ENCODE measurements around the gene SART1.
"Not testable (repeated sequence)": the region's sequence is repeated elsewhere in the genome, so short reads cannot be mapped to it uniquely, and the experiment has no call there.

The SART1 gene

DNA sequence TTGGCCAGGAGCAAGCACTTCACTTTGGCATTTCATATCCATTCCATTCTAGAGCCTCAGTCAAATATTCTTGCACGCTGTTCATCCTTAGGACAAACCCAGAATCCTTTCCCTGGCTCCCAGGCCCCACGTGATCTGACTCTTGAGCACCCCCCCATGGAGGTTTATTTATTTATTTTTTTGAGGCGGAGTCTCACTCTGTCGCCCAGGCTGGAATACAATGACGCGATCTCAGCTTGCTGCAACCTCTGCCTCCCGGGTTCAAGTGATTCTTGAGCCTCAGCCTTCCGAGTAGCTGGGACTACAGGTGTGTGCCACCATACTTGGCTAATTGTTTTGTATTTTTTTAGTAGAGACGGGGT, 29.0 kb upstream of the SART1 start:
- DNase-seq: no peak

DNA sequence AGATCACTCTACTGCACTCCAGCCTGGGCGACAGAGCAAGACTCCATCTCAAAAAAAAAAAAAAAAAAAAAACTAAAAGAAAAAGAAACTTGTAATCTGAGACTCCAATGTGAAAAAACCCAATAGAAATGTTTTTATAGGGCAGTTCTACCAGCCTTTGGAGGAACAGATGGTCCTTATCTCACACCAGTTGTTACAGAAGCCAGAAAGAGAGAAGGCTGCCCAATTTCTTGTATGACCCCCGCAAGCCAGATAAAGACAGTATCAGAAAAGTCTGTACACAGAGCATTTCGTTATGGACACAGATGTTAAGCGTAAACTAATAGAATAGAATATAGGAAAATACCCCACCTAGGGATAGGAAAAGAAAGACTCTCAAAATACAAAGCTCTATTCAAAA, 27.5 kb upstream of the SART1 start:
- no peak for DNase-seq

DNA sequence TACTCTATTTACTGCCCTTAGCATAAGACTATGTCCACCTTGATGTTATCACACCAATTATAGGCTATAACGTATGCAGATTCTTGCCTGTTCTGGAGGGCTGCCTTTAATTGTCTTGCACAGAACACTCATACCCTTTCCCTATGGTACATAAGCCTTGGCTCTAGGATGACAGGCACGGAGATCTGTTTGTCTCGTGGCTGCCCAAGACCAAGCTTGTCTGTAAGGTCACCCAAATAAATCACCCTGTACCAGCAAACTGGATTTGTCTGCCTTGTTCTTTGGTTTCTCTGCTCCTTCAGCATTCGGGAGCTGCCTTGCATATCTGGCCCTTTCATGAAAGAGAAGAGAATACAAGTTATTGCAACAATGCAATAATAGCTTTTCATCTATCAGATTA, 23.8 kb upstream of the SART1 start:
- no peak for DNase-seq

DNA sequence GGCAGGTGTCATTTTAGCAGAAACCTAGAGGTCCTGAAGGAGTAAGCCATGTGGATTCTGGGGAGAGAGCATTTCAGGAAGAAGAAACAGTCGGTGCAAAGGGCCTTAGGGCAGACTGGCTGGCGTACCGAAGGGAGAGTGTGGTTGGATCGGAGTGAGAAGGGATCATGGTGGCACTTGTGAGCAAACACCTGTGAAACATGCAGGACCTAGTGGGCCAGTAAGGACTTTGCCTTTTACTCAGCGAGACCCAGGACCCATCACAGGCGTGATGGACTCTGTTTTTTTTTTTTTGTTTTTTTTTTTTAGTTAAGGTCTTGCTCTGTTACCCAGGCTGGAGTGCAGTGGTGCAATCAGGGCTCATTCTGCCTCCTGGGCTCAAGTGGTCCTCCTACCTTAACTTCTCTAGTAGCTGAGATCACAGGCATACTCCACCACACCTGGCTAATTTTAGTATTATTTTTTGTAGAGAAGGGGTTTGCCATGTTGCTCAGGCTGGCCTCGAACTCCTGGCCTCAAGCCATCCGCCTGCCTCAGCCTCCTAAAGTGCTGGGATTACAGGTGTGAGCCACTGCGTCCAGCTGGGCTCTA, 19.7 kb upstream of the SART1 start:
- DNase-seq: no peak

DNA sequence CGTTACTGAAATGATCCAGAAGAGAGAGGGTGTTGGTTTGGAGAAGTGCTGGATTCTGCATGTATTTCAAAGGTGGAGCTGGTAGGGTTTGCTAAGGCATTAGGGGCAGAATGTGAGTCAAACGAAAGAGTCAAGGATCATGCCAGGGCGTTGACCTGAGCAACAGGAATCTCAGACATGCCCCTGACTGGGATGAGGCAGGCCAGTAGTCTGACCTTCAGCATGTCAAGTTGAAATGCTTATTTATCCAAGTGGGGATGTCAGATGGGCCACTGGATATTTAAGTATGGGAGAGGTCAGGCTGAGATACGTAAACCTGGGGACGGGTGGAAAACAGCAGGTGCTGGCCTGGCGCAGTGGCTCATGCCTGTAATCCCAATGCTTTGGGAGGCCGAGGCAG, 19.0 kb upstream of the SART1 start:
- DNase-seq: no peak

DNA sequence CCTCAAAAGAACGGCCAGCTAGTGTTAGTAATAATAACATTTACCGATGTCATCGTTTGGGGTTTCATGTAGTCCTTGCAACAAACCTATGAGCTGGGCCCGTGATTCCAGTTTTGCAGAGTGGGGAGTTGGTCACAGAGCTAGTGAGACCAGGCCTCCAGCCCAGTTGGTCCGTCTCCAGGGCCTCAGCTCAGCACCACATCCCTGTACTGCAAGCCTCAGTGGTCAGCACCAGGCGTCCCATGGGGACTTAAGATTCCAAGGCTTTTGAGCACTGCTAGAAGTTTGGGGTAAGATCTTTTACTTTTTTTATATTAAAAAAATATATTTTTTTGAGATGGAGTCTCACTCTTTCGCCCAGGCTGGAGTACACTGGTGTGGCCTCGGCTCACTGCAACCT, 17.3 kb upstream of the SART1 start:
- DNase-seq: no peak

DNA sequence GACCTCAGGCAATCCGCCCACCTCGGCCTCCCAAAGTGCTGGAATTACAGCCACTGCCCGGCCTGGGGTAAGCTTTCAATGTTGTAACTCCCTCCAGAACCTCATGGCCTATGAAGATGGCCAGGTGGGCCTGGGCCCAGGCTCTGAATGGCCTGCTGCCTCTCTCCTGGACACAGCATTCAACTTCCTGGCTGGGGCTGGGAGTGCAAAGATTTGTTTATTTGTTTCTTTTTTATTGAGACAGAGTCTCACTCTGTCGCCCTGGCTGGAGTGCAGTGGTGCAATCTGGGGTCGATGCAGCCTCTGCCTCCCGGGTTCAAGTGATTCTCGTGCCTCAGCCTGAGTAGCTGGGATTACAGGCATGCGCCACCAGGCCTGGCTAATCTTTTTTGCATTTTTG, 16.8 kb upstream of the SART1 start:
- DNase-seq: no peak

DNA sequence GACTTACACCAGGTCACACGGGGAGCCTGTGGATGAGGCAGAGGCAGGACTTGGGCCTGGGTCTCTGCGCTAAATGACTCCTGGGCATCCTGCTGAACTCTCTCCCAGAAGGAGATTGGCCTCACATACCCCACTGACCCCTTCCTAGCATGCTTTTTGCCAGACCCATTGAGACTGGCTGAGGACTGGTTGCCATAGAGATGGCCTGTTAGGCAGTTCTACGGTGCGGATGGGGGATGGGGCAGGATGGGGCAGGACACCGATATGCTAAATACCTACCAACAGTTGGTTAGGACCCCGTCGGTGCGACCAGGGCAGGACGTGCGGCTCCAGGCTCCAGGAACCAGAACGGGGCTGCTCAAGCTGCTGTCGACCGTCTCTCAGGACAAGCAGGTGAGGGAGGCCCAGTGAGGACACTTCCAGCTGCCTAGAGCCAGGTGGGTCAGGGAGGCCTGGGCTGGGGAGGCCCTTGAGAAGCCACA, 16.1 kb upstream of the SART1 start, which contains the start of gene TSGA10IP:
Gene TSGA10IP (plus strand): TSS at position 51 of the 482 bp plus-strand sequence. CDS start 196 bp downstream, at position 247.
- DNase-seq: no peak

DNA sequence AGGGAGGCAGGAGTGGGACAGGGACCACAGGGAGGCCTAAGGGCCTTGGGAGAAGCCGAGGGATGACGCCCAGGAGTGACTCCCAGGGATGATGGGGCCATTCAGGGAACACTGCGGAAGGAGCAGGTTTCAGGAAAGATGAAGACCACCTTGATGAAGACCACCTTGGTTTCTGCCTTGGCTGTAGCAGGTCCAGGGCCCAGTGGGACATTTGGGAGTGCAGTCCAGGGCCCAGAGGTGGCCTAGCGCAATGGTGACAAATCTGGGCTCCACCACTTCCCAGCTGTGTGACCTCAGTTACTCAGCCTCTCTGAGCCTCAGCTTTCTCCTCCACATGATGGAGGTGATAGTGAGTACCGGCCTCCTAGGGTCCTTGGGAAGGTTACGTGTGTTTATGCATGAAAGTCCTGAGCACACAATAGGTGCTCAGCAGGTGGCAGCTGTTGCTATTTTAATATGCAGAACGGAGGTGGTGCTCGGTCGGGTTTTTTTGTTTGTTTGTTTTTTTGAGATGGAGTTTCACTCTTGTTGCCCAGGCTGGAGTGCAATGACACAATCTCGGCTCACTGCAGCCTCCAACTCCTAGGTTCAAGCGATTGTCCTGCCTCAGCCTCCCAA, 15.5 kb upstream of the SART1 start:
- no peak for DNase-seq

DNA sequence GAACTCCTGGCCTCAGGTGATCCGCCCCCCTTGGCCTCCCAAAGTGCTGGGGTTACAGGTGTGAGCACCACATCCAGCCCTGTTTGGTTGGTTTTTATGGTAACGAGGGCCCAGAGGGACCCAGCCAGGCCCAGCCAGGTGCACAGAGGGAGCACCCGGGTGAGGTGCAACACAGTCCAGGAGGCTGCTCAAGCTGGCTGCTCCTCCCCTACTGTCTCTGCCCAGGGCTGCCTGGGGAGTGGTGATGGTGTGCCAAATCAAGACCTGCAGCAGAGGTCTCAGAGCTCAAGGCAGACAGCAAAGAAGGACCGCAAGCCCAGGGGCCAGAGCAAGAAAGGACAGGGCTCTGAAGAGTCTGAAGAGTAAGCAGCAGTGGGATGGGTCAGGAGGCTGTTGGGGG, 14.9 kb upstream of the SART1 start:
- DNase-seq: no peak

DNA sequence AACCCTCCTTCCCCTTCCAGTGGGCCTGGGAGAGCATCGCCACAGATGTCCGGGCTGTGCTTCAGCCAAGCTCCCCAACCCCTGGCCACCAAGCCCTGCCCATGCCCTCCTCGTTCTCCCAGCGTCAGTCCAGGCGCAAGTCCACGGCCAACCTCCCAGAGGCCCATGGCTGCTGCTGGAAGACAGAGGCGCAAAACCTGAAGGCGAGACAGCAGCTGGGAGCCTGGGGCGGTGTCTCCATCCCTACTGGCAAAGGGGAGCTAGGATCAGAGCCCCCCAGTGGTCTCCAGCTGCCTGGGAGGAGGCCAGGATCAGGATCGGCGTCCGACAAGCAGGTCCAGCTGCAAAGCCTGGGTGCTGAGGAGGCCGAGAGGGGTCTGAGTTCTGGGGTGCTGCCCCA, 14.4 kb upstream of the SART1 start:
- no peak for DNase-seq

DNA sequence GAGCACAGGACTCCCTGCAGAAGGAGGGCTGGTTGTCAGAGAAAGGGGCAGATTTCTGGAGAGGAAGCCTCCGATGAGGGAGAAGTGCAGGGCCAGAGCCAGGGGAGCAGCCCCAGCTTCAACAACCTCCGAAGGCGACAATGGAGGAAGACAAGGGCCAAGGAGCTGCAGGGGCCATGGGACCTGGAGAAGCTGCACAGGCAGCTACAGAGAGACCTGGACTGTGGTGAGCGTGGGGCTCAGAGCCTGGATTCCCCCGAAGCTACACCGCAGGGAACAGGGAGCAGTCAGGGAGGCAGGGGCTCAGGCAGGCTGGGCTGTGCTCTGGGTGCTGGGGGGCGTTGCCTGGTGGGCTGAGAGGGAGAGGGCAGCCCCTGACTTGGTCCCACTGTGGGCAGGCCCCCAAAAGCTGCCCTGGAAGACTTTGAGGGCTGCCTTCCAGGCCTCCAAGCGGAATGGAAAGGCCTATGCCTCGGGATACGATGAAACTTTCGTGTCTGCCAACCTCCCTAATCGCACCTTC, 13.9 kb upstream of the SART1 start:
- no peak for DNase-seq

DNA sequence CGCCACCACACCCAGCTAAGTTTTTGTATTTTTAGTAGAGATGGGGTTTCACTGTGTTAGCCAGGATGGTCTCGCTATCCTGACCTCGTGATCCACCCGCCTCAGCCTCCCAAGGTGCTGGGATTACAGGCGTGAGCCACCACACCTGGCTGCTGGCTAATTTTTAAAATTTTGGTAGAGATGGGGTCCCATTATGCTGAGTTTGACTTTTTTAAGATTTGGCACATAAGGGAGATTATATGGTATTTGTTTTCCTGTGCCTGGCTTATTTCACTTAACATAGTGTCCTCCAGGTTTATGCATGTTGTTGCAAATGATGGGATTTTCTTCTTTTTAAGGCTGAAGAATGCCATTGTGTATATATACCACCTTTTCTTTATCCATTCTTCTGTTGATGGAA, 10.8 kb upstream of the SART1 start:
- DNase-seq: not testable (repeated sequence)

DNA sequence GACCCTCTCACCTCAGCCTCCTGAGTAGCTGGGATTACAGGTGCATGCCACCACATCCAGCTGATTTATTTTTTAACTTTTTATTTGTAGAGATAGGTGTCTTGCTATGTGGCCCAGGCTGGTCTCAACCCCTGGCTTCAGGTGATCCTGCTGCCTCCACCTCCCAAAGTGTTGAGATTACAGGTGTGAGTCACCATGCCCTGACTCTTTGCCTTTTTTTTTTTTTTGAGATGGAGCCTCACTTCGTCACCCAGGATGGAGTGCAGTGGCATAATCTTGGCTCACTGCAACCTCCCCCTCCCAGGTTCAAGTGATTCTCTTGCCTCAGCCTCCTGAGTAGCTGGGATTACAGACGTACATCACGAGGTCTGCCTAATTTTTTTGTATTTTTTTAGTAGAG, 9.9 kb upstream of the SART1 start:
- not testable (repeated sequence) for DNase-seq

DNA sequence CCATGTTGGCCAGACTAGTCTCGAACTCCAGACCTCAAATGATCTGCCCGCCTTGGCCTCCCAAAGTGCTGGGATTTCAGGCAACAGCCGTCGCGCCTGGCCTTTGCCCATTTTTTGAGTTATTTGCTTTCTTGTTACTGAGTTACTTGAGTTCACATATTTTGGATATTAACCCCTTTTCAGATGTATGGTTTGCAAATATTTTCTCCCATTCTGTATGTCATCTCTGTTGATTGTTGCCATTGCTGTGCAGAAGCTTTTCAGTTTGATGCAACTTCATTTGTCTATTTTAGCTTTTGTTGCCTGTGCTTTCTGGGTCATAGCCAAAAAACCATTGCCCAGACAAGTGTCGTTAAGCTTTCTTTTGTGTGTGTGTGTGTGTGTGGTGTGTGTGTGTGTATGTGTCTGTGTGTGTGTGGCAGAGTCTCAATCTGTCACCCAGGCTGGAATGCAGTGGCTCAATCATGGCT, 9.4 kb upstream of the SART1 start:
- no peak for DNase-seq

DNA sequence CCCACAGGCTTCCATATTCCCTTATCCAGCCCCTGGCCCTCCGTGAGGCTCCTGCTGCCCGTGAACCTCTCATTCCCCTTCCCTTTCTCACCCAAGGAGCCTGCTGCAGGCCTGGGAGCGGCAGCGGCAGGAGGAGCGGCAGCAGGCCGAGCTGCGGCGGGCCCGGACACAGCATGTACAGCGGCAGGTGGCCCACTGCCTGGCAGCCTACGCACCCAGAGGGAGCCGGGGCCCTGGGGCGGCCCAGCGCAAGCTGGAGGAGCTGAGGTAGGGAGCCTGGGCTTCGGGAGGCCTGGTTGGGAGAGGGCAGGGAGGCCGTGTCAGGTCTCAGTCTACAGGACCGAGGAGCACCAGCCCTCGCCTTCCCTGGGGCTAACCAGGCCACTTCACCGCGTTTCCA, 8.1 kb upstream of the SART1 start:
- no peak for DNase-seq

DNA sequence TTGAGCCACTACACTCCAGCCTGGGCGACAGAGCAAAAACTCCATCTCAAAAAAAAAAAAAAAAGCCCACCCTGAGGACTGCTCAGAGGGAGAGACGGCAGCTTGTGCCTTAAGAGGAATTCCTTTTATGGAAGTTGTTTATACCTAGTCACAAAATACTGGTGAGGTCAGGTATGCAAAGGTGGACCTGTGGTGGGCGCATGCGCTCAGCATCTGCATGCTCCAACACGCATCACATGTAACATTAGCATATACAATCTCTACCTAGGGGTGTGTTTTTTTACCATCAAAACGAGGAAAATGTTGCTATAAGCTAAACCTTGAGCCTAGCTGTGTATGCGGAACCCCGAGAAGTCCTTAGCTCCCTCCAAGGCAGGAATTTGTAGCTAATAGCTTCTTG, 6.8 kb upstream of the SART1 start:
- DNase-seq: no peak

DNA sequence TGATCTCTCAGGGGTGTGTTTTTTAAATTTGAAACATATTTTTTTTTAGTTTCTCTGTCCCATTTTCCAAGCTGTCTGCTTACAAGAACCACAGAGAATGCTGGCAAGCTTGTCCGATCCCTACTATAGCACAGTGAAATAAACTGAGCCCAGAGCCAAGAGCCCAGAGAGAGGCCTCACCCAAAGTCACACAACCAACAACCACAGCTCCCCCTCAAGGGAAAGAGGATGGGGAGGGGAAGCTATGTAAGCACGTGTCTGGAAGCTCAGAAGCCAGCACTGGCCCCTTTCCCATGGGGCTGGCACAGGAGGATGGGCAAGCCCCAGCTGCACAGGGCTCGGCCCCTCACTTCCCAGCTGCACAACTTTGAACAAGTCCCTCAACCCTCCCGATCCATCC, 3.2 kb upstream of the SART1 start:
- no peak for DNase-seq

DNA sequence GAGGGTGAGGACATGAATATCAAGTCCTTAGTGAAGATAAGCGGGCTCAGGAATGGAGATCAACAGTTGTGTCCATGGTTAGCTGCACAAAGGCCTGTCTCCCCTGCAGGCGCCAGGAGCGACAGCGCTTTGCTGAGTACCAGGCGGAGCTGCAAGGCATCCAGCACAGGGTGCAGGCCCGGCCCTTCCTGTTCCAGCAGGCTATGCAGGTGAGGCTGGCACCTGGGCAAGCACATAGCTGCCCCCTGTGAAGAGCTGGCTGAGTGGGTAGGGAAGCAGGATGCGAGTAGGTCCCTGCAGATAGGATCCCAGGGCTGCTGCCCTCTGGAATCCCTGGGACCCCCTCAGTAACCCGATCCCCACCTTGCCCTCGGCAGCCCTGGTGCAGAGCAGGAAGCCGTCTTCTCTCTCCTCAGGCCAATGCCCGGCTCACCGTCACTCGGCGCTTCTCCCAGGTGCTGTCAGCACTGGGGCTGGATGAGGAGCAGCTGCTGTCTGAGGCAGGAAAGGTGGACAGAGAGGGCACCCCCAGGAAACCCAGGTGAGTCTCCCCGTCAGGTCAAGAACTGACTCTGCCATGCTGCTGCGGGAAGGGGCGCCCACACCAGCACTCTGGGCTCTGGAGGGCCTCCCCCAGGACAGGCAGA, 2.6 kb upstream of the SART1 start:
- DNase-seq: no peak

DNA sequence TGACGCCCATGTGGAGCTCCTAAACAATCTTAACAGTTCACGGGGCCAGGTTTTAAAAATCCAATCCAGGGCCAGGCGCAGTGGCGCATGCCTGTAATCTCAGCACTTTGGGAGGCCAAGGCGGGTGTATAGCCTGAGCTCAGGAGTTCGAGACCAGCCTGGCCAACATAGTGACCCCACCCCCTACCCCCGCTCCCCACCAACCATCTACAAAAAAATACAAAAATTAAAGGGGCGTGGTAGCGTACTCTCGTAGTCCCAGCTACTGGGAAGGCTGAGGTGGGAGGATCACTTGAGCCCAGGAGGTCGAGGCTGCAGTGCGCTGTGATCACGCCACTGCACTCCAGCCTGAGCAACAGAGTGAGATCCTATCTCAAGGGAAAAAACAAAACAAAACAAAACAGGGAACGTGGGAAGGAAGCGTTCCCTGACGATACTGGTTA, 689 bp upstream of the SART1 start:
- no peak for DNase-seq

DNA sequence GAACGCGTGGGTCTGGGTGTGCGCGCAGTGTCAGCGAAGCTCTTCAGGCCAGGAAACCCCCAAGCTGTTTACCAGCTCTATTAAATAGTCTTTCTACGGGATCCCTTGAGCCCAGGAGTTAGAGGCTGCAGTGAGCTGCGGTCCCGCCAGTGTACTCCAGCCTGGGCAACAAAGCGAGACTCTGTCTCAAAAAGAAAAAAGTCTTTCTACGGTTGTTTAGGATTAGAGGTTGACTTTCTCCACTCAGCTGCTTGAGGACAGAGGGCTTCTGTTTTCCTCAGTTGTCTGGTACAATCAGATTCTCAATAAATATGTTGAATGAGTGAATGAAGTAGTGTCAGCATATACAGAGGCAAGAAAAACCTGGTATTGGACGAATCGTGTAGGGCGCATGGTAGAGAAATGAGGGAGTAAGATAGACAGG, 619 bp downstream of the SART1 start:
- no peak for DNase-seq

DNA sequence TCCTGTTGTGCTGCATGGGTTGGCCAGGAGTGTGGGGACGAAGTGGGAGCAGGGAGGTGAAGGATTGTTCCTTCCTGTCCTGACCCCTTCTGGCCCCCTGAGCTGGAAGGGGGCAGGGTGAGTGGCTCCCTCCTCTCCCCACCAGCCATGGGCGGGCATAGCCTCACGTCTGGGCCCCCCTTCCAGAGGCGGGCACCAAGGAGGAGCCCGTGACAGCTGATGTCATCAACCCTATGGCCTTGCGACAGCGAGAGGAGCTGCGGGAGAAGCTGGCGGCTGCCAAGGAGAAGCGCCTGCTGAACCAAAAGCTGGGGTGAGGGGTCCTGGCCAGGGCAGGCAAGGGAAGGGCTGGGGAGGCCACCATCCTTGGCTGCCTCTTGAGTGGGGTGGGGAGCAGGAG, 3.4 kb downstream of the SART1 start:
- no peak for DNase-seq

DNA sequence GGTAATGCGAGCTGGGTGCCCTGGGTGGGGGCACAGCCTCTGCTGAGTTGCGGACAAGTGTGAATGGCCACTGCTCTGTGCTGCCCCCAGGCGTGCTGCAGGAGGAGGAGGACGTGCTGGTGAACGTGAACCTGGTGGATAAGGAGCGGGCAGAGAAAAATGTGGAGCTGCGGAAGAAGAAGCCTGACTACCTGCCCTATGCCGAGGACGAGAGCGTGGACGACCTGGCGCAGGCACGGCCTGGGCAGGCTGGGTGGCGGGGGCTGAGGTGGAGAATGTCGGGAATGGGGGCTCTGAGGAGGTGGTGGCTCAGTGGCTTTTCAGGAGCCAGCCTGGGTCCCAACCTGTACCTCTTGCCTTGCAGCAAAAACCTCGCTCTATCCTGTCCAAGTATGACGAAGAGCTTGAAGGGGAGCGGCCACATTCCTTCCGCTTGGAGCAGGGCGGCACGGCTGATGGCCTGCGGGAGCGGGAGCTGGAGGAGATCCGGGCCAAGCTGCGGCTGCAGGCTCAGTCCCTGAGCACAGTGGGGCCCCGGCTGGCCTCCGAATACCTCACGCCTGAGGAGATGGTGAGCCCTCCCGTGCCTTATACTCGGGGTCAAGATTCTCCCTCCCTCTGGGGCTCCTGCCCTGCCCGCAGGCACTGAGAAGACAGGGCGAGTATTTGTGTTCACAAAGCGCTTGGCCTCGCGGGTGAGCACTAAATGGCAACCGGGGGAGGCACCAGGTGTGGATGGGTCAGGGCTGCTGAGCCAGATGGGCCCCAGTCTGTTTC, 4.6 kb downstream of the SART1 start:
- DNase-seq: no peak
